ENCODE measurements around the gene CASTOR1. TPM values are rescaled to one million over a fixed set of nuclear protein-coding genes. Genes with fewer than 3 reads are reported as not detected.

CASTOR1 gene
- total and polyA plus RNA-seq, 11 donors = 3.8 to 16.6 (median 7.1) TPM

GRCh38 chr22:30267382-30268302 lies 21.7 kb downstream of the CASTOR1 start:
- TF ChIP-seq CTCF (IDR thresholded peaks at IDR 0.05) (no peak), POLR2A (IDR thresholded peaks at IDR 0.05) (no peak)
- WGBS, 4 donors = 76 to 89% (median 78%) methylated on average over 14 of the region's 14 CpGs
- ATAC-seq (peak in 1 of 4 donors; percentile 33), DNase-seq (no peak)
- intact Hi-C loops (cut with DNase I) = loop anchor here in 2 of 10 donors (10.0 kb wide), 1 partner anchor 217 kb away; no protein-coding TSS in a partner anchor
- no peaks in the 10 kb centered on the region for H3K9me3 ChIP-seq
- peak overlapping the region in 3 of 12 donors; percentile 16 to 67 (median 51) for H3K4me3 ChIP-seq
- no peaks in the 10 kb centered on the region for H3K36me3 ChIP-seq
- peaks cover 0 to 8% (median 0%) of the 10 kb centered on the region in 9 donors for H3K27me3 ChIP-seq
- peaks cover 0 to 63% (median 0%) of the 10 kb centered on the region in 12 donors for H3K4me1 ChIP-seq
- H3K27ac ChIP-seq = peak overlapping the region in 4 of 12 donors; percentile 67 to 96 (median 68)

GRCh38 chr22:30266445-30267381 lies 22.6 kb downstream of the CASTOR1 start, which contains the start of gene OSM:
Gene OSM, minus strand, starts transcription at chr22:30266851. Its CDS starts 52 bp downstream, at chr22:30266799.
- peaks cover 0 to 9% (median 0%) of the 10 kb centered on the region in 9 donors for H3K27me3 ChIP-seq
- ATAC-seq = peak in 3 of 4 donors; percentile 40 to 45 (median 42)
- peak within 1 kb of the TSS in 10 of 12 donors; percentile 1 to 67 (median 36) for H3K4me3 ChIP-seq
- peak within 1 kb of the TSS in 8 of 12 donors; percentile 29 to 96 (median 66) for H3K27ac ChIP-seq
- H3K4me1 ChIP-seq = peaks cover 0 to 61% (median 0%) of the 10 kb centered on the region in 12 donors
- intact Hi-C loops (cut with DNase I) = loop anchor here in 2 of 10 donors (10.0 kb wide), 1 partner anchor 218 kb away; no protein-coding TSS in a partner anchor
- TF ChIP-seq POLR2A (IDR thresholded peaks at IDR 0.05) (no peak), CTCF (IDR thresholded peaks at IDR 0.05) (no peak)
- peak; percentile 62 to 89 (median 73) for DNase-seq
- 67 to 77% (median 73%) methylated on average over 26 to 35 of the region's 35 CpGs for WGBS, 4 donors
- H3K36me3 ChIP-seq = no peaks in the 10 kb centered on the region
- H3K9me3 ChIP-seq = no peaks in the 10 kb centered on the region

GRCh38 chr22:30265823-30266444 lies 23.4 kb downstream of the CASTOR1 start:
- TF ChIP-seq CTCF (IDR thresholded peaks at IDR 0.05) (no peak), POLR2A (IDR thresholded peaks at IDR 0.05) (no peak)
- Histone ChIP-seq H3K36me3 (no peaks in the 10 kb centered on the region), H3K4me1 (peaks cover 0 to 55% (median 0%) of the 10 kb centered on the region in 12 donors), H3K9me3 (no peaks in the 10 kb centered on the region), H3K4me3 (peak overlapping the region in 10 of 12 donors; percentile 1 to 67 (median 36)), H3K27ac (peak overlapping the region in 8 of 12 donors; percentile 13 to 96 (median 66)), H3K27me3 (peaks cover 0 to 12% (median 0%) of the 10 kb centered on the region in 9 donors)
- intact Hi-C loops (cut with DNase I) = loop anchor here in 2 of 10 donors (10.0 kb wide), 1 partner anchor 219 kb away; no protein-coding TSS in a partner anchor
- ATAC-seq (peak; percentile 11 to 58 (median 42)), DNase-seq (peak in 4 of 5 donors; percentile 67 to 88 (median 71))
- 64 to 74% (median 70%) methylated on average over 13 to 24 of the region's 24 CpGs for WGBS, 4 donors

Data from heart left ventricle (tissue), 16 donors.